ENCODE results near the gene TCF21.

GRCh38 chr6:133939778-133940667 is 51.1 kb downstream of the TCF21 start:
- TF ChIP-seq, protein P1, sequence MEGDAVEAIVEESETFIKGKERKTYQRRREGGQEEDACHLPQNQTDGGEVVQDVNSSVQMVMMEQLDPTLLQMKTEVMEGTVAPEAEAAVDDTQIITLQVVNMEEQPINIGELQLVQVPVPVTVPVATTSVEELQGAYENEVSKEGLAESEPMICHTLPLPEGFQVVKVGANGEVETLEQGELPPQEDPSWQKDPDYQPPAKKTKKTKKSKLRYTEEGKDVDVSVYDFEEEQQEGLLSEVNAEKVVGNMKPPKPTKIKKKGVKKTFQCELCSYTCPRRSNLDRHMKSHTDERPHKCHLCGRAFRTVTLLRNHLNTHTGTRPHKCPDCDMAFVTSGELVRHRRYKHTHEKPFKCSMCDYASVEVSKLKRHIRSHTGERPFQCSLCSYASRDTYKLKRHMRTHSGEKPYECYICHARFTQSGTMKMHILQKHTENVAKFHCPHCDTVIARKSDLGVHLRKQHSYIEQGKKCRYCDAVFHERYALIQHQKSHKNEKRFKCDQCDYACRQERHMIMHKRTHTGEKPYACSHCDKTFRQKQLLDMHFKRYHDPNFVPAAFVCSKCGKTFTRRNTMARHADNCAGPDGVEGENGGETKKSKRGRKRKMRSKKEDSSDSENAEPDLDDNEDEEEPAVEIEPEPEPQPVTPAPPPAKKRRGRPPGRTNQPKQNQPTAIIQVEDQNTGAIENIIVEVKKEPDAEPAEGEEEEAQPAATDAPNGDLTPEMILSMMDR (IDR thresholded peaks at IDR 0.05; ENCODE audit: insufficient read depth, low read depth, low read length), result no peak
- no peak for TF ChIP-seq EZH2 (IDR thresholded peaks at IDR 0.05; ENCODE audit: insufficient read depth, low read length)
